Skeletal muscle tissue (tissue), 4 donors: ENCODE measurements around the gene KRTAP4-6. TPM values are rescaled to one million over a fixed set of nuclear protein-coding genes. Genes with fewer than 3 reads are reported as not detected.
"Not testable (repeated sequence)": the region's sequence is repeated elsewhere in the genome, so short reads cannot be mapped to it uniquely, and the experiment has no call there.

Experiments used
- H3K27ac ChIP-seq: one replicate; pipeline ENCODE4 v1.7.0; 2013; ENCODE audit warnings: mild to moderate bottlenecking, low read depth, low read length, inconsistent platforms
- H3K27me3 ChIP-seq, 3 donors: one replicate each; pipeline ENCODE4 v1.7.0; 2013; ENCODE audit warnings: low read length in 3 of 3; ENCODE audit not compliant: control insufficient read depth in 3 of 3, insufficient read depth in 3 of 3
- H3K36me3 ChIP-seq, 3 donors: one replicate each; pipeline ENCODE4 v1.7.0; 2013; ENCODE audit warnings: low read length in 3 of 3; ENCODE audit not compliant: control insufficient read depth in 3 of 3, insufficient read depth in 3 of 3
- H3K4me1 ChIP-seq, 3 donors: one replicate each; pipeline ENCODE4 v1.7.0; 2013; ENCODE audit warnings: low read length in 3 of 3, mild to moderate bottlenecking in 3 of 3; ENCODE audit not compliant: control insufficient read depth in 3 of 3, insufficient read depth in 3 of 3
- H3K4me3 ChIP-seq, 3 donors: one replicate each; pipeline ENCODE4 v1.7.0; 2013; ENCODE audit warnings: low read length in 3 of 3
- H3K9ac ChIP-seq, 3 donors: one replicate each; pipeline ENCODE4 v1.7.0; 2013; ENCODE audit warnings: low read length in 3 of 3, mild to moderate bottlenecking in 3 of 3, moderate library complexity in 2 of 3, low read depth in 1 of 3
- H3K9me3 ChIP-seq, 3 donors: one replicate each; pipeline ENCODE4 v1.7.0; 2013; ENCODE audit warnings: low read length in 3 of 3; ENCODE audit not compliant: control insufficient read depth in 3 of 3
- total RNA-seq: library from RNA; depleted of rRNA; stranded (reverse); fragments of >200 nt; gene quantifications from one replicate; pipeline ENCODE4 v1.2.3, GENCODE V29; 2014
- donor health status: Osteomylitis.

The KRTAP4-6 gene
- total RNA-seq, 1 donor from 2014 or later = not detected

GRCh38 chr17:41125064-41125463 lies 15.3 kb downstream of the KRTAP4-6 start:
- Histone ChIP-seq H3K36me3 (no peaks in the 10 kb centered on the region), H3K9me3 (no peaks in the 10 kb centered on the region), H3K27ac (no peak overlapping the region), H3K27me3 (peaks cover 0 to 5% (median 0%) of the 10 kb centered on the region in 3 donors), H3K4me1 (no peaks in the 10 kb centered on the region), H3K9ac (no peak overlapping the region), H3K4me3 (no peak overlapping the region)

- not testable (repeated sequence) for H3K9me3 ChIP-seq, H3K9ac ChIP-seq, H3K27me3 ChIP-seq, H3K27ac ChIP-seq, H3K4me3 ChIP-seq, H3K36me3 ChIP-seq, H3K4me1 ChIP-seq
These were observed 16.4 kb downstream of the KRTAP4-6 start, which contains the start of gene KRTAP4-12 for GRCh38 chr17:41123991-41124371. Gene KRTAP4-12 (minus strand): TSS chr17:41124182. CDS start chr17:41124122, 60 bp downstream.

GRCh38 chr17:41123292-41123990 lies 16.9 kb downstream of the KRTAP4-6 start:
- not testable (repeated sequence) for H3K27me3 ChIP-seq, H3K27ac ChIP-seq, H3K9ac ChIP-seq, H3K9me3 ChIP-seq, H3K4me1 ChIP-seq, H3K4me3 ChIP-seq, H3K36me3 ChIP-seq

GRCh38 chr17:41121742-41122141 lies 18.6 kb downstream of the KRTAP4-6 start:
- Histone ChIP-seq H3K4me3 (no peak overlapping the region), H3K27me3 (peaks cover 0 to 7% (median 0%) of the 10 kb centered on the region in 3 donors), H3K4me1 (no peaks in the 10 kb centered on the region), H3K9ac (no peak overlapping the region), H3K27ac (no peak overlapping the region), H3K36me3 (no peaks in the 10 kb centered on the region), H3K9me3 (no peaks in the 10 kb centered on the region)

GRCh38 chr17:41119696-41120690 lies 20.4 kb downstream of the KRTAP4-6 start:
- not testable (repeated sequence) for H3K27ac ChIP-seq, H3K9me3 ChIP-seq, H3K27me3 ChIP-seq, H3K9ac ChIP-seq, H3K36me3 ChIP-seq, H3K4me1 ChIP-seq, H3K4me3 ChIP-seq

- H3K9me3 ChIP-seq = no peaks in the 10 kb centered on the region
- H3K4me1 ChIP-seq = no peaks in the 10 kb centered on the region
- H3K4me3 ChIP-seq = no peak overlapping the region
- peaks cover 0 to 7% (median 0%) of the 10 kb centered on the region in 3 donors for H3K27me3 ChIP-seq
- no peak overlapping the region for H3K27ac ChIP-seq
- no peak overlapping the region for H3K9ac ChIP-seq
- H3K36me3 ChIP-seq = no peaks in the 10 kb centered on the region
These were observed 21.6 kb downstream of the KRTAP4-6 start for GRCh38 chr17:41118721-41119120.

- H3K27me3 ChIP-seq, H3K4me1 ChIP-seq, H3K9ac ChIP-seq, H3K36me3 ChIP-seq, H3K4me3 ChIP-seq, H3K27ac ChIP-seq, H3K9me3 ChIP-seq: not testable (repeated sequence)
These were observed 22.4 kb downstream of the KRTAP4-6 start, which contains the start of gene KRTAP4-11 for GRCh38 chr17:41117846-41118386. Gene KRTAP4-11 (minus strand): TSS chr17:41118373. CDS start chr17:41118315, 58 bp downstream.

GRCh38 chr17:41116297-41116696 lies 24.0 kb downstream of the KRTAP4-6 start:
- H3K9me3 ChIP-seq = no peaks in the 10 kb centered on the region
- H3K27ac ChIP-seq = no peak overlapping the region
- H3K9ac ChIP-seq = no peak overlapping the region
- H3K4me1 ChIP-seq = no peaks in the 10 kb centered on the region
- H3K36me3 ChIP-seq = no peaks in the 10 kb centered on the region
- H3K27me3 ChIP-seq = peaks cover 0 to 5% (median 0%) of the 10 kb centered on the region in 3 donors
- H3K4me3 ChIP-seq = no peak overlapping the region

- no peaks in the 10 kb centered on the region for H3K9me3 ChIP-seq
- no peaks in the 10 kb centered on the region for H3K36me3 ChIP-seq
- no peaks in the 10 kb centered on the region for H3K27me3 ChIP-seq
- H3K27ac ChIP-seq = no peak overlapping the region
- H3K9ac ChIP-seq = no peak overlapping the region
- no peaks in the 10 kb centered on the region for H3K4me1 ChIP-seq
- H3K4me3 ChIP-seq = no peak overlapping the region
These were observed 29.0 kb downstream of the KRTAP4-6 start for GRCh38 chr17:41111151-41111885.
